ENCODE results near the gene GRAMD2B. TPM values are rescaled to one million over a fixed set of nuclear protein-coding genes. Genes with fewer than 3 reads are reported as not detected.

GRAMD2B gene
- total and polyA plus RNA-seq, 2 of the 13 experiments (the other 11 are each of a cell fraction or from before 2014, with no cell fraction given), result 8.1 to 10.6 TPM

GRCh38 chr5:126484253-126484652 is 61.0 kb downstream of the GRAMD2B start:
- ATAC-seq (no peak), DNase-seq (ENCODE audit: low spot score) (no peak), FAIRE-seq (no peak)
- no TSS peak for BruUV-seq (replicated peaks)
- Histone ChIP-seq H3K4me3 (replicated peaks in 1 of 3; ENCODE audit: insufficient read depth in 1 of 3, low read depth in 2 of 3, low read length in 3 of 3) (no peak overlapping the region), H3K9me3 (ENCODE audit: low read length) (no peaks in the 10 kb centered on the region), H3K27ac (ENCODE audit: extremely low read length, insufficient read depth, low read length) (no peak overlapping the region), H4K20me1 (ENCODE audit: insufficient read depth, low read length) (no peaks in the 10 kb centered on the region), H3K27me3 (ENCODE audit: control insufficient read depth in 1 of 2, insufficient read depth in 2 of 2, low read length in 2 of 2) (no peaks in the 10 kb centered on the region), H3K4me2 (ENCODE audit: low read depth, low read length) (no peak overlapping the region), H3K4me1 (ENCODE audit: insufficient read depth, low read length) (no peaks in the 10 kb centered on the region), H3K9ac (ENCODE audit: insufficient read depth, low read depth, low read length) (no peak overlapping the region), H3K36me3 (replicated peaks in 1 of 2; ENCODE audit: control insufficient read depth in 1 of 2, insufficient read depth in 2 of 2, low read length in 2 of 2) (peaks cover 4 to 47% of the 10 kb centered on the region in 2 experiments), H3K79me2 (ENCODE audit: insufficient read depth, low read length) (no peaks in the 10 kb centered on the region), H2AFZ (ENCODE audit: low read length) (no peak overlapping the region)
- POLR2A ChIA-PET, result no interaction called here
- TF ChIP-seq KLF15 (CRISPR knock-in tag; IDR thresholded peaks at IDR 0.05; ENCODE audit: borderline replicate concordance) (no peak), SNAPC5 (CRISPR knock-in tag; IDR thresholded peaks at IDR 0.05; ENCODE audit: borderline replicate concordance) (no peak), ZNF562 (CRISPR knock-in tag; IDR thresholded peaks at IDR 0.05; ENCODE audit: borderline replicate concordance) (no peak), ZNF512B (CRISPR knock-in tag; IDR thresholded peaks at IDR 0.05; ENCODE audit: borderline replicate concordance) (no peak), ZHX2 (IDR thresholded peaks at IDR 0.05; ENCODE audit: low read depth) (no peak), ZHX2 (CRISPR knock-in tag; IDR thresholded peaks at IDR 0.05; ENCODE audit: borderline replicate concordance) (no peak), ZZZ3 (CRISPR knock-in tag; IDR thresholded peaks at IDR 0.05; ENCODE audit: borderline replicate concordance) (no peak), CENPX (CRISPR knock-in tag; IDR thresholded peaks at IDR 0.05) (no peak), ADNP (CRISPR knock-in tag; IDR thresholded peaks at IDR 0.05) (no peak), ZNF430 (CRISPR knock-in tag; IDR thresholded peaks at IDR 0.05) (no peak), MAFK (conservative IDR thresholded peaks at IDR 0.05 in 1 of 2, IDR thresholded peaks at IDR 0.05 in 1 of 2; ENCODE audit: low read length in 2 of 2) (no peak), ZKSCAN1 (IDR thresholded peaks at IDR 0.05; ENCODE audit: low read length) (no peak), HOXA9 (CRISPR knock-in tag; IDR thresholded peaks at IDR 0.05; ENCODE audit: borderline replicate concordance) (no peak), HIC2 (CRISPR knock-in tag; IDR thresholded peaks at IDR 0.05; ENCODE audit: low read depth) (no peak)
- CTCF ChIA-PET (ENCODE audit: low intra/inter-chr PET ratio, low total read pairs), result no interaction called here
- intact Hi-C loops (cut with micrococcal nuclease; ENCODE audit: unreplicated experiment), result no loop called here
- 100% methylated on average over 2 of the region's 2 CpGs for WGBS (ENCODE audit: low lambda C conversion rate)
- in situ Hi-C loops (cut with HindIII; ENCODE audit: extremely low pct_ligation_motif_present, low pct_unique_long_range_greater_than_20kb), result no loop called here

Data from HepG2 (cell line).